Upper lobe of right lung (tissue), 1 donor: ENCODE results near the gene UBE2Q1. TPM values are rescaled to one million over a fixed set of nuclear protein-coding genes. Genes with fewer than 3 reads are reported as not detected.

ENCODE experiments used
- ATAC-seq: fragments of 200-7000 bp; cut with Tn5 transposase; one replicate; pipeline ENCODE4 v1.9.1; 2020; ENCODE audit warnings: mild to moderate bottlenecking, moderate library complexity
- DNase-seq: peaks from one replicate; pipeline ENCODE4 v3.0.0-alpha.2; 2020
- H3K27ac ChIP-seq: fragments of 200-600 bp; one replicate; pipeline ENCODE4 v1.8.0; 2022
- H3K27me3 ChIP-seq: fragments of 200-600 bp; one replicate; pipeline ENCODE4 v1.8.0; 2022; ENCODE audit warnings: mild to moderate bottlenecking
- H3K36me3 ChIP-seq: fragments of 200-600 bp; one replicate; pipeline ENCODE4 v1.8.0; 2022
- H3K4me1 ChIP-seq: fragments of 200-600 bp; one replicate; pipeline ENCODE4 v1.8.0; 2022
- H3K4me3 ChIP-seq: fragments of 200-600 bp; one replicate; pipeline ENCODE4 v1.8.0; 2022; ENCODE audit warnings: mild to moderate bottlenecking
- H3K9me3 ChIP-seq: fragments of 200-600 bp; one replicate; pipeline ENCODE4 v1.8.0; 2022
- CTCF ChIP-seq: fragments of 200-600 bp; IDR thresholded peaks from one replicate; pipeline ENCODE4 v1.8.0; 2022; ENCODE audit warnings: antibody characterized with exemption
- intact Hi-C: fragments of 100-400 bp; cut with DNase I; formaldehyde crosslinking; loops from one replicate; pipeline ENCODE4 v1.11.0; 2022
- total RNA-seq: library from RNA; stranded (reverse); fragmentation: NEBNext Ultra II Directional; extraction: Animal tissue kit (Norgen Biotek cat#: 25700); gene quantifications from one replicate; pipeline ENCODE4 v1.2.1, GENCODE V29; 2021
- donor health status: DM: no; HTN: yes; CAD: no; lungs with severe emphysema.

UBE2Q1 gene
- total RNA-seq, 1 donor from 2014 or later = 93.5 TPM

- H3K36me3 ChIP-seq = peaks cover 75% of the 10 kb centered on the region
- H3K9me3 ChIP-seq = no peaks in the 10 kb centered on the region
- H3K4me3 ChIP-seq = no peak overlapping the region
- peaks cover 27% of the 10 kb centered on the region for H3K4me1 ChIP-seq
- DNase-seq (no peak), ATAC-seq (no peak)
- TF ChIP-seq CTCF = no peak
- intact Hi-C loops = no loop called here
- H3K27ac ChIP-seq = no peak overlapping the region
- no peaks in the 10 kb centered on the region for H3K27me3 ChIP-seq
Observed at GRCh38 chr1:154553056-154554030, 5.1 kb downstream of the UBE2Q1 start.

GRCh38 chr1:154552036-154552435 is 6.4 kb downstream of the UBE2Q1 start:
- intact Hi-C loops = no loop called here
- H3K4me1 ChIP-seq = peaks cover 28% of the 10 kb centered on the region

GRCh38 chr1:154551474-154551873 is 7.0 kb downstream of the UBE2Q1 start:
- TF ChIP-seq CTCF = no peak
- DNase-seq (no peak), ATAC-seq (no peak)
- intact Hi-C loops = no loop called here
- no peaks in the 10 kb centered on the region for H3K27me3 ChIP-seq
- no peak overlapping the region for H3K4me3 ChIP-seq
- no peaks in the 10 kb centered on the region for H3K9me3 ChIP-seq
- peaks cover 23% of the 10 kb centered on the region for H3K4me1 ChIP-seq
- H3K36me3 ChIP-seq = peaks cover 77% of the 10 kb centered on the region
- H3K27ac ChIP-seq = no peak overlapping the region

More at GRCh38 chr1:154552036-154552435, 6.4 kb downstream of the UBE2Q1 start:
- H3K9me3 ChIP-seq = no peaks in the 10 kb centered on the region
- no peak overlapping the region for H3K27ac ChIP-seq
- H3K36me3 ChIP-seq = peaks cover 77% of the 10 kb centered on the region
- DNase-seq (no peak), ATAC-seq (no peak)
- H3K27me3 ChIP-seq = no peaks in the 10 kb centered on the region
- no peak overlapping the region for H3K4me3 ChIP-seq
- TF ChIP-seq CTCF = no peak

- Histone ChIP-seq H3K27ac (no peak overlapping the region), H3K4me1 (peaks cover 18% of the 10 kb centered on the region), H3K36me3 (peaks cover 75% of the 10 kb centered on the region), H3K4me3 (no peak overlapping the region), H3K27me3 (no peaks in the 10 kb centered on the region), H3K9me3 (no peaks in the 10 kb centered on the region)
- ATAC-seq = no peak
- no peak for TF ChIP-seq CTCF
- intact Hi-C loops = no loop called here
- DNase-seq = no peak
Observed at GRCh38 chr1:154550657-154551056, 7.8 kb downstream of the UBE2Q1 start.

- TF ChIP-seq CTCF = no peak
- DNase-seq (no peak), ATAC-seq (no peak)
- Histone ChIP-seq H3K27me3 (no peaks in the 10 kb centered on the region), H3K36me3 (peaks cover 69% of the 10 kb centered on the region), H3K27ac (no peak overlapping the region), H3K4me3 (no peak overlapping the region), H3K4me1 (peaks cover 18% of the 10 kb centered on the region), H3K9me3 (no peaks in the 10 kb centered on the region)
- intact Hi-C loops = no loop called here
Observed at GRCh38 chr1:154550070-154550469, 8.4 kb downstream of the UBE2Q1 start.
